Measurements from ENCODE around the gene TIMP3. TPM values are rescaled to one million over a fixed set of nuclear protein-coding genes. Genes with fewer than 3 reads are reported as not detected.
"Not testable (repeated sequence)": the region's sequence is repeated elsewhere in the genome, so short reads cannot be mapped to it uniquely, and the experiment has no call there.

The TIMP3 gene
- total RNA-seq, 4 donors from 2014 or later = 300 to 1,106 (median 939) TPM

GRCh38 chr22:32754413-32755041 lies 47.0 kb upstream of the TIMP3 start:
- Histone ChIP-seq H3K27me3 (no peaks in the 10 kb centered on the region), H3K27ac (peak overlapping the region in 1 of 4 donors; percentile 0), H3K4me3 (no peak overlapping the region), H3K9me3 (no peaks in the 10 kb centered on the region), H3K36me3 (no peaks in the 10 kb centered on the region), H3K4me1 (peaks cover 0 to 19% (median 11%) of the 10 kb centered on the region in 4 donors)
- WGBS, 2 donors = 86 to 88% methylated on average over 6 of the region's 6 CpGs
- TF ChIP-seq EP300 (IDR thresholded peaks at IDR 0.05) (peak in 1 of 2 donors; percentile 40), CTCF (IDR thresholded peaks at IDR 0.05) (no peak)
- peak in 1 of 2 donors; percentile 45 for DNase-seq (ENCODE audit: low spot score in 2 of 2)

- not testable (repeated sequence) for H3K27me3 ChIP-seq; DNase-seq (ENCODE audit: low spot score in 2 of 2); H3K27ac ChIP-seq; H3K9me3 ChIP-seq; H3K4me3 ChIP-seq; H3K36me3 ChIP-seq
- H3K4me1 ChIP-seq = peaks cover 0 to 39% (median 20%) of the 10 kb centered on the region in 4 donors
- WGBS, 2 donors = 90 to 96% methylated on average over 14 of the region's 14 CpGs
Measured at GRCh38 chr22:32757086-32757762, 44.3 kb upstream of the TIMP3 start.

GRCh38 chr22:32758866-32759385 lies 42.6 kb upstream of the TIMP3 start:
- no peak overlapping the region for H3K4me3 ChIP-seq
- no peak for TF ChIP-seq POLR2A (IDR thresholded peaks at IDR 0.05)
- TF ChIP-seq CTCF (IDR thresholded peaks at IDR 0.05) = no peak
- TF ChIP-seq EP300 (IDR thresholded peaks at IDR 0.05) = no peak
- no peaks in the 10 kb centered on the region for H3K9me3 ChIP-seq
- peak overlapping the region in 1 of 4 donors; percentile 42 for H3K27ac ChIP-seq
- 89 to 97% methylated on average over 3 of the region's 3 CpGs for WGBS, 2 donors
- H3K4me1 ChIP-seq = peaks cover 0 to 26% (median 11%) of the 10 kb centered on the region in 4 donors
- no peaks in the 10 kb centered on the region for H3K27me3 ChIP-seq
- no peak for DNase-seq (ENCODE audit: low spot score in 2 of 2)
- no peaks in the 10 kb centered on the region for H3K36me3 ChIP-seq

GRCh38 chr22:32760396-32760795 lies 41.1 kb upstream of the TIMP3 start:
- Histone ChIP-seq H3K36me3 (no peaks in the 10 kb centered on the region), H3K9me3 (no peaks in the 10 kb centered on the region), H3K4me1 (peaks cover 0 to 36% (median 22%) of the 10 kb centered on the region in 4 donors), H3K27ac (peak overlapping the region in 3 of 4 donors; percentile 28 to 79 (median 77)), H3K4me3 (no peak overlapping the region), H3K27me3 (no peaks in the 10 kb centered on the region)
- TF ChIP-seq EP300 (IDR thresholded peaks at IDR 0.05) = no peak
- no peak for TF ChIP-seq POLR2A (IDR thresholded peaks at IDR 0.05)
- no peak for TF ChIP-seq CTCF (IDR thresholded peaks at IDR 0.05)
- DNase-seq (ENCODE audit: low spot score in 2 of 2) = no peak
- 63 to 86% methylated on average over 6 of the region's 6 CpGs for WGBS, 2 donors

GRCh38 chr22:32760815-32761214 lies 40.7 kb upstream of the TIMP3 start:
- Histone ChIP-seq H3K27ac (peak overlapping the region in 3 of 4 donors; percentile 28 to 79 (median 77)), H3K4me3 (no peak overlapping the region), H3K4me1 (peaks cover 0 to 36% (median 22%) of the 10 kb centered on the region in 4 donors), H3K27me3 (no peaks in the 10 kb centered on the region), H3K9me3 (no peaks in the 10 kb centered on the region), H3K36me3 (no peaks in the 10 kb centered on the region)
- peak in 1 of 2 donors; percentile 33 for DNase-seq (ENCODE audit: low spot score in 2 of 2)
- TF ChIP-seq POLR2A (IDR thresholded peaks at IDR 0.05) (no peak), EP300 (IDR thresholded peaks at IDR 0.05) (peak; percentile 60 to 81), CTCF (IDR thresholded peaks at IDR 0.05) (no peak)
- WGBS, 2 donors = 47 to 59% methylated on average over 4 of the region's 4 CpGs

All from tibial nerve (tissue), 4 donors.